Measurements from ENCODE around the gene SLC7A5. TPM values are rescaled to one million over a fixed set of nuclear protein-coding genes. Genes with fewer than 3 reads are reported as not detected.

Gene SLC7A5
- total RNA-seq, 4 donors from 2014 or later: 2.7 to 7.0 (median 5.7) TPM

DNA sequence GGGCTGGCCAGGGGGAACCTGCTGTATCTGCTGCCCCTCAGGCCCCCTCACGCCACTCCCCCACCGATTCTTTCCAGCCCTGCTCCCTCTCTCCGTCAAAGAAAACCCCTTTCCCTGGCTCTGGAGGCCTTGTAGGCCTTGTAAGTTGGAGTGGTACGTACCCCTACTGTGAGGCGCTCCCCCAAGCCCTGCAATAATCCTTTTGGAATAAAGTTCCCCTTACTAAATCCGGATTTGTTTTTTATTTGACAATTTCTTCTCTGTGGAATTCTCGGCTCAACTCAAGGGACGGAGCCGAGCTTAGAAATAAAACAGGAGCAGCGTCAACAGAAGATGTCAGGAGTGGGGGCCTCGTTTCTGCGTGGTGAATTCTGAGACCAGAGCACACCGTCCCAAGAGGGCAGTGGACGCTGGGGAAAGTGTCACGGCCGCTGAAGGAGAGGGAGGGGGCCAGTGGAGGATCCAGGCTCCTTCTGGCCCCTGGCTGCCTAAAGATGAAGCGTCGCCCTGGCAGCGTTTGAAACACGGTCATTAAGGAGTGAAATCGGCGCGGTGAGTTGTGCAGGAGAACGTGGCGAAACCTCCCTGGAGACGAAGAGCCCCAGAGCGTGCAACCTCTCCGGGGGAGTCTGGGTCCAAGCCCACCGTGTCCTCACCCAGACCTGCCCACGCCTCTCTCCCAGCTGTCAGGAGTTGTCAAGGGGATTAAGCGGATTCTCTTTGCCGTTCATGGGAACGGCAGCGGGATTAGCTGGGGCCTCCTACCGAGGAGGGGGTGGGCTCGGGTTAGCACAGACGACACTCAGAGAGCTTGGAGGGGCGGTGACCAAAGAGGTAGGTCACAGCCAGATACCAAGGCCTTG is 47.0 kb downstream of the SLC7A5 start:
- no peak overlapping the region for H3K27ac ChIP-seq
- 76 to 83% methylated on average over 5 to 38 of the region's 38 CpGs for WGBS, 2 donors (ENCODE audit: low coverage in 1 of 2)
- H3K27me3 ChIP-seq: peaks cover 4% of the 10 kb centered on the region
- no peak for DNase-seq
- H3K9me3 ChIP-seq: peaks cover 11% of the 10 kb centered on the region in 2 donors
- in situ Hi-C loops (cut with MboI; ENCODE audit: low pct_ligation_motif_present in 1 of 4, low pct_unique_long_range_greater_than_20kb in 1 of 4, low sequenced_read_pairs in 3 of 4): no loop called here
- no peaks in the 10 kb centered on the region for H3K4me1 ChIP-seq
- H3K36me3 ChIP-seq: no peaks in the 10 kb centered on the region
- no peak overlapping the region for H3K4me3 ChIP-seq
- intact Hi-C loops (cut with DNase I; ENCODE audit: low total_unique reads): no loop called here
- TF ChIP-seq POLR2A (IDR thresholded peaks at IDR 0.05) (no peak), POLR2AphosphoS5 (IDR thresholded peaks at IDR 0.05) (no peak), EP300 (IDR thresholded peaks at IDR 0.05; ENCODE audit: low read depth) (no peak)
- TF ChIP-seq, protein P1, sequence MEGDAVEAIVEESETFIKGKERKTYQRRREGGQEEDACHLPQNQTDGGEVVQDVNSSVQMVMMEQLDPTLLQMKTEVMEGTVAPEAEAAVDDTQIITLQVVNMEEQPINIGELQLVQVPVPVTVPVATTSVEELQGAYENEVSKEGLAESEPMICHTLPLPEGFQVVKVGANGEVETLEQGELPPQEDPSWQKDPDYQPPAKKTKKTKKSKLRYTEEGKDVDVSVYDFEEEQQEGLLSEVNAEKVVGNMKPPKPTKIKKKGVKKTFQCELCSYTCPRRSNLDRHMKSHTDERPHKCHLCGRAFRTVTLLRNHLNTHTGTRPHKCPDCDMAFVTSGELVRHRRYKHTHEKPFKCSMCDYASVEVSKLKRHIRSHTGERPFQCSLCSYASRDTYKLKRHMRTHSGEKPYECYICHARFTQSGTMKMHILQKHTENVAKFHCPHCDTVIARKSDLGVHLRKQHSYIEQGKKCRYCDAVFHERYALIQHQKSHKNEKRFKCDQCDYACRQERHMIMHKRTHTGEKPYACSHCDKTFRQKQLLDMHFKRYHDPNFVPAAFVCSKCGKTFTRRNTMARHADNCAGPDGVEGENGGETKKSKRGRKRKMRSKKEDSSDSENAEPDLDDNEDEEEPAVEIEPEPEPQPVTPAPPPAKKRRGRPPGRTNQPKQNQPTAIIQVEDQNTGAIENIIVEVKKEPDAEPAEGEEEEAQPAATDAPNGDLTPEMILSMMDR (IDR thresholded peaks at IDR 0.05): no peak

DNA sequence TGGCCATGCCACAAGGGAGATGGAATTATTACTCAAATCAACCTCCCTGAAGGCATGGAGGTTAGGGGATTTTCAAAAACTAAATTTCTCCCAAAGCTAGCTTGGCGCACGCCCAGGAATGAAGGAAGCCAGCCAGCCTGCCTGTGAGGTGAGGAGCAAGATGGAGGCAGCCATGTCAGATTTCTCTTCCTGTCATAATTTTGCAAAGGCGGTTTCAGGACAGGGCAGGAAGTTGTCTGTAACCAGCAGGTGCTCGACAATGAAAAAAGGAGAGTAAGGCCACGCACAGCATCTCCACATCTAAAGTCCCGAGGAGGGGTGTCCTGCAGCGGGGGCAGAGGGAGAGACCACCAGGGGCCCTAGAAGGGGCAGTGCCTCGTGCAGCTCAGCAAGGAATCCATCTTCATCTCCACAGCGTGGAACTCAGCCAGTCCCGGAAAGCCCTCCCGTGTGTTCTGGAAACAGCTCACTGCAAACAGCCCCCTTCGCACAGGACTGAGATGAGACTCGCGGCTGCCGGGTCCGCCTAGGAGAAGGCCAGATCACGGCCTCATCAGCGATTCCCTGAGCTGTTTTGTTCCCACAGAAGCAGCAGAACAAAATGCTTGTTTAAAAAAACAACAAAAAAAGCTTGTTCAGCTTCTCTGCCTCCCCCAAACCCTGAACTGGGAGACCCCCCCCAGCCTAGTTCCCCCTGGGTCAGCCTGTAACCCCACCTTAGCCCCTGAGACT is 47.8 kb downstream of the SLC7A5 start:
- intact Hi-C loops (cut with DNase I; ENCODE audit: low total_unique reads): no loop called here
- in situ Hi-C loops (cut with MboI; ENCODE audit: low pct_ligation_motif_present in 1 of 4, low pct_unique_long_range_greater_than_20kb in 1 of 4, low sequenced_read_pairs in 3 of 4): no loop called here
- DNase-seq: no peak

DNA sequence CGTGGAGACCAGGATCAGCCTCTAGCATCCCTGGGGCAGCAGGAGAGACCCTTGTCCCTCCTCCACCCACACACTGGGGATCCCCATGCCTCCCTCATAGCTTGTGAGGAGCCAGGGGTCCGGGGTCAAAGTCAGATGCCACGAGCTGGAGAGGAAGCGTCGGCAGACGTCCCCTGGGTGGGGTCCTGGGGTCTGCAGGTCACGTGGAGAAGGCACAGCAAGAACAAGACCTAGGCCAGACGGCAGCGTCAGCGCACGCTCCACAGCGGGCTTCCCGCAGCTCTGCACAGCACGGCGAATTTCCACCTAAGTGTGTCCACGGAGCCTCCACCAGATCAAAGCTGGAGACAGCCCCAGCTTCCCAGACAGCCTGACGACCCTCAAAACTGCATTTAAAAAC is 49.3 kb downstream of the SLC7A5 start:
- peaks cover under 1% of the 10 kb centered on the region for H3K27me3 ChIP-seq
- DNase-seq: no peak
- no peak overlapping the region for H3K27ac ChIP-seq
- in situ Hi-C loops (cut with MboI; ENCODE audit: low pct_ligation_motif_present in 1 of 4, low pct_unique_long_range_greater_than_20kb in 1 of 4, low sequenced_read_pairs in 3 of 4) (no loop called here), intact Hi-C loops (cut with DNase I; ENCODE audit: low total_unique reads) (no loop called here)
- no peak overlapping the region for H3K4me3 ChIP-seq
- no peaks in the 10 kb centered on the region for H3K36me3 ChIP-seq
- TF ChIP-seq, protein P1 (IDR thresholded peaks at IDR 0.05): no peak
- no peak for TF ChIP-seq POLR2AphosphoS5 (IDR thresholded peaks at IDR 0.05)
- TF ChIP-seq EP300 (IDR thresholded peaks at IDR 0.05; ENCODE audit: low read depth): no peak
- no peak for TF ChIP-seq POLR2A (IDR thresholded peaks at IDR 0.05)
- H3K9me3 ChIP-seq: peaks cover 13 to 15% of the 10 kb centered on the region in 2 donors
- 87% methylated on average over 17 of the region's 17 CpGs; no CpG with 5 or more reads in 1 of the 2 donors for WGBS, 2 donors (ENCODE audit: low coverage in 1 of 2)
- H3K4me1 ChIP-seq: no peaks in the 10 kb centered on the region

More for the DNA sequence above, 47.8 kb downstream of the SLC7A5 start:
- peaks cover 4% of the 10 kb centered on the region for H3K27me3 ChIP-seq
- H3K27ac ChIP-seq: no peak overlapping the region
- 50% methylated on average over 18 of the region's 18 CpGs; no CpG with 5 or more reads in 1 of the 2 donors for WGBS, 2 donors (ENCODE audit: low coverage in 1 of 2)
- TF ChIP-seq POLR2A (IDR thresholded peaks at IDR 0.05): no peak
- TF ChIP-seq, protein P1 (IDR thresholded peaks at IDR 0.05): no peak
- no peak for TF ChIP-seq POLR2AphosphoS5 (IDR thresholded peaks at IDR 0.05)
- TF ChIP-seq EP300 (IDR thresholded peaks at IDR 0.05; ENCODE audit: low read depth): no peak
- no peaks in the 10 kb centered on the region for H3K4me1 ChIP-seq
- peaks cover 13 to 15% of the 10 kb centered on the region in 2 donors for H3K9me3 ChIP-seq
- H3K36me3 ChIP-seq: no peaks in the 10 kb centered on the region
- H3K4me3 ChIP-seq: no peak overlapping the region

DNA sequence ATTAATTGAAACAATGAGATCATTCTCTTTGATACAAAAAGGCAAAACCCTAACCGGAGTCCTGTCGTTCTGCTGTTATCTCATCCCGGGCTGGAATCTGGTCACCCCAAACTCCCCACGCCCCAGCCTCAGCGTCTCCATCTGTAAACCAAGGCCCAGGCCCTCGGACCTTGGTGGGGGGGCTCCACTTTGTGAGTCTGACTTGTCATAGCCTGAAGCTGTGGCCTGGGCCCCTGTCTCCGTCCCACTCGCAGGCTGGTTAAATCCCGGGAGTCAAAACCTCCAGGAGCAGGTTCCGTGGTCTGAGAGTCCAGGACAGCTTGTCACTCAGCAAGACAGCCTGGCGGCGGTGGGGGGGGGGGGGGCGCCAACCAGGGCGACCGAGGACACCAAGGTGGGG is 50.0 kb downstream of the SLC7A5 start:
- Histone ChIP-seq H3K27me3 (no peaks in the 10 kb centered on the region), H3K27ac (no peak overlapping the region), H3K36me3 (no peaks in the 10 kb centered on the region), H3K4me1 (no peaks in the 10 kb centered on the region), H3K4me3 (no peak overlapping the region), H3K9me3 (peaks cover 13 to 15% of the 10 kb centered on the region in 2 donors)
- TF ChIP-seq POLR2A (IDR thresholded peaks at IDR 0.05) (no peak), POLR2AphosphoS5 (IDR thresholded peaks at IDR 0.05) (no peak)
- TF ChIP-seq, protein P1 (IDR thresholded peaks at IDR 0.05): no peak
- 85% methylated on average over 15 of the region's 15 CpGs; no CpG with 5 or more reads in 1 of the 2 donors for WGBS, 2 donors (ENCODE audit: low coverage in 1 of 2)
- intact Hi-C loops (cut with DNase I; ENCODE audit: low total_unique reads) (no loop called here), in situ Hi-C loops (cut with MboI; ENCODE audit: low pct_ligation_motif_present in 1 of 4, low pct_unique_long_range_greater_than_20kb in 1 of 4, low sequenced_read_pairs in 3 of 4) (no loop called here)
- no peak for DNase-seq

Measured in transverse colon (tissue), 4 donors.